GM12801 (cell line): Measurements from ENCODE around the gene ONECUT1.

ENCODE experiments used
- CTCF ChIP-seq: IDR thresholded peaks from one replicate; pipeline ENCODE4 v1.5.1; 2011; ENCODE audit warnings: control low read depth; ENCODE audit not compliant: insufficient read length; ENCODE audit errors: extremely low read depth

The ONECUT1 gene

GRCh38 chr15:52790169-52790708 is at the start of gene ONECUT1:
Gene ONECUT1, minus strand, starts transcription at chr15:52790336. Its CDS starts 452 bp downstream, at chr15:52789884.
- no peak for TF ChIP-seq CTCF

GRCh38 chr15:52834379-52834778 is 44.2 kb upstream of the ONECUT1 start:
- no peak for TF ChIP-seq CTCF

DNA sequence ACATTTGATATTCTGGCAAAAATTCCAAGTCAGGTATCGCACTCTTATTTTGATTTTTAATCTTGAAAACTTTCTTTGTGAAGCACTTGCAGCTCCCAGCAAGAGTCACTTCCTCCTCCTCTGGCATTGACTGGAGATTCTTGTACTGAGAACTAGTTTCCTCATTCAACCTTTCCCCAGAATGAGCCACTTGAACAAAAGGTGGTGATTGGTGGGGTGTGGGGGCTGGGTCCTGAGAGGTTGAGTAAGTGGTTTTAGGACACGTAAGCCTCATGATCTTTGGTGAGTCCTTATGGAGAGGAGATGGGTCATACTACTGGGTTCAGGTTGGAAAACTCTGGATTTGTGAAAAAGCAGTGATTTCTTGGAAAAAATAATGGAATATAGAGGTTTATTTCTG is 32.3 kb upstream of the ONECUT1 start:
- TF ChIP-seq CTCF: no peak

GRCh38 chr15:52819253-52819652 is 29.1 kb upstream of the ONECUT1 start:
- TF ChIP-seq CTCF: no peak

DNA sequence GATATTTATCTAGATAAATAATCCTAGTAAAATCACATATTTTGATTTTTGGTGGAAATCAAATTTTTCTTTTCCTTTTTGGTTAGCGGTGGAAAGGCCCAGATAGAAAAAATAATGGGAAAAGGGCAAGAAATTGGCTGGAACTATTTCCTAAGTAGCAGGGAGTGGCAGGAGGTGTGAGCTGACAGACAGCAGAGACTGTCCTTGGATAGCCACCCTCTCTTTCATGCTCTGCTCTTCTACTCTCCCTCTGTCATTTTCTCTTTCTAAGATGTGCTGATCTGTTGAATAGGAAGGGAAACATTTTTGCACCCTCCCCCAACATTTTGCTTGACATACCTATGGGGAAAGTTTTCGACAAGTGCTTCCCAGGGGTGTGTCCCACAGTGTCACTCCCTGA is 18.9 kb upstream of the ONECUT1 start:
- no peak for TF ChIP-seq CTCF

GRCh38 chr15:52808441-52808840 is 18.3 kb upstream of the ONECUT1 start:
- TF ChIP-seq CTCF: no peak

DNA sequence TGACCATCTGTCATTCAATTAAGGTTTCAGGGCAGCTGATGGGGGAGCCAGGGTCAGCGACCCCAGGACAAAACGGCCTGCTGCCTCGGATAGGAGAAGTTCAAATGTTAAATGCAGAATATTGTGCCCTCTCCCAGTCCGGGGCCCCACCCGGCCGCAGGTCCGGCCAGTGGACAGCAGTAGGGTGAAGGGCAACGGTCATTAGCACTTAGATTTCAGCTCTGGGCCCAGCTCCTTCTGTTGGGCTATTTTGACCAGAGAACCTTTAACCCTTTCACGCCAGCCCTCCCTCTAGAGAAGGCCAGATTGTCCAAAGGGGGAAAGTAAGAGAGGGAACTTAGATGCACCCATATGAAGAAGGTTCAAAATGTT is 16.1 kb upstream of the ONECUT1 start:
- TF ChIP-seq CTCF: no peak
